Kasumi-1 (cell line): ENCODE measurements around the gene KCNJ18.
"Not testable (repeated sequence)": the region's sequence is repeated elsewhere in the genome, so short reads cannot be mapped to it uniquely, and the experiment has no call there.

Source experiments
- DNase-seq, 2 experiments: peaks; one replicate each; lab custom pipeline; 2025; lab: John Stamatoyannopoulos, UW

Gene KCNJ18

GRCh38 chr17:21671437-21671836 lies 20.9 kb upstream of the KCNJ18 start:
- DNase-seq, result not testable (repeated sequence)

DNA sequence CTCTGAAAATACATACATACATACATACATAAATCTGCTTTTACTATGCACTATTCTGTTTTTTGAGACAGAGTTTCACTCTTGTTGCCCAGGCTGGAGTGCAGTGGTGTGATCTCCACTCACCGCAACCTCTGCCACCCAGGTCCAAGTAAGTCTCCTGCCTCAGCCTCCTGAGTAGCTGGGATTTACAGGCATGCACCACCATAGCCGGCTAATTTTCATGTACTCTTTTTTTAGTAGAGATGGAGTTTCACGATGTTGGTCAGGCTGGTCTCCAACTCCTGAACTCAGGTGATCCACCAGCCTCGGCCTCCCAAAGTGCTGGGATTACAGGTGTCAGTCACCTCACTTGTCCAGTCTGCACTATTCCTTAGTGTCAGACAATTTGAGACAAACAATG lies 20.5 kb upstream of the KCNJ18 start:
- DNase-seq, result not testable (repeated sequence)

- DNase-seq, result not testable (repeated sequence)
These were observed 18.7 kb upstream of the KCNJ18 start for GRCh38 chr17:21673451-21674241.

- DNase-seq, result no peak
These were observed 18.0 kb upstream of the KCNJ18 start for GRCh38 chr17:21674242-21674731.

DNA sequence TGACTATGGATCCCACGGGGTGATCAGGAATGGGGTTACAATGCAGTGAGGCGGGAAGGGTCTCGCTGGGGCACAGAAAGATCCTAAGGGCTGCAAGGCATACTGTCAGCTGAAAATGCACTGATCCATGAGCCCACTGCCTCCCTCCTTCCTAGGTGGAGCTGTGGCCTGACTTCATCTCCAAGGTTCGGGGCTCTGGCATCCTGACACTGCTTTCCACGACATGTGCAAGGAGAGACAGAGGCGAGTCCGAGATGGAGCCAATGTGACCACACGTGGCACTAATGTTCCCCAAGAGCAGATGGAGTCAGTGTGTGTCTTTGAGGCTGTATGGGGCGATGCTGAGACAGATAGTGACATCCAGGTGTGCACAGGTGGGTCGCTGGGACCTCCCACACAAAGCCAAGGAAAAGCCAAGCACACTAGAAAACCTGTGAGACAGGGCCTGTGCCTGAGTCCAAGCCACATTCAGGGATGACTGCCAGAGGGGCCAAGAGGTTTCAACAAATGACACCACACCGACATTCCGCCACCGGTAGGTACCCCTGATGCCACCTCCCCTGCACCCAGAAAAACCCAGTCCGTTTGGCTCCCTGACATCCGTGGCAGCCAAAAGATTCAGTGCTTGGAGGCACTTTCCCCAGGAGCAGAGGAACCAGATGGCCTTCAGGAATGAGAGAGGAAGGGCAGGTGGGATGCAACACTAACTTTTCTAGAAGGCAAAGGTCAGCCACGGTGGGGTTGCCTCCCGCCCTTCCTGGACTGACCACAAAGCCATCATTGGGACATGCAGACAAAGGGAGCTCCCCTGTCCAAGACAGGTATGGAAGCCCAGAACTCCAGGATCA lies 17.2 kb upstream of the KCNJ18 start:
- not testable (repeated sequence) for DNase-seq

DNA sequence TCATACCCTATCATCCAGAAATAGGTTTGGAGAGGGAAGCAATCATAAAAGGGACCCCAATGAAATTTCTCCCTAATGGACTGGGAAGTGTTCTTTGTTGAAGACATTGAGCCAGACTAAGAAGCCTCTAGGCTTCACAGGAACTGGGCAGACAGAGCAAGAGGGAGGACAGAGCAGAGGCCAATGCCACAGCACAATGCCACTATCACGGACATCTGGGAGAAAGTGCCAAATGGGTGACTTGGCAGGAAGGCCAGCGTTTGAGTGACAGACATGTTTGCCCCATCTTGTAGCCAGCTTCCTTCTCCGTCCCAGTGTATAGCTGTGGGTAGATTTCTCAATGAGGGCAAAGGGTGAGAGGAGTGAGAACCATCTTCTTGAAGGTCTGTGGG lies 16.6 kb upstream of the KCNJ18 start:
- DNase-seq, result not testable (repeated sequence)

DNA sequence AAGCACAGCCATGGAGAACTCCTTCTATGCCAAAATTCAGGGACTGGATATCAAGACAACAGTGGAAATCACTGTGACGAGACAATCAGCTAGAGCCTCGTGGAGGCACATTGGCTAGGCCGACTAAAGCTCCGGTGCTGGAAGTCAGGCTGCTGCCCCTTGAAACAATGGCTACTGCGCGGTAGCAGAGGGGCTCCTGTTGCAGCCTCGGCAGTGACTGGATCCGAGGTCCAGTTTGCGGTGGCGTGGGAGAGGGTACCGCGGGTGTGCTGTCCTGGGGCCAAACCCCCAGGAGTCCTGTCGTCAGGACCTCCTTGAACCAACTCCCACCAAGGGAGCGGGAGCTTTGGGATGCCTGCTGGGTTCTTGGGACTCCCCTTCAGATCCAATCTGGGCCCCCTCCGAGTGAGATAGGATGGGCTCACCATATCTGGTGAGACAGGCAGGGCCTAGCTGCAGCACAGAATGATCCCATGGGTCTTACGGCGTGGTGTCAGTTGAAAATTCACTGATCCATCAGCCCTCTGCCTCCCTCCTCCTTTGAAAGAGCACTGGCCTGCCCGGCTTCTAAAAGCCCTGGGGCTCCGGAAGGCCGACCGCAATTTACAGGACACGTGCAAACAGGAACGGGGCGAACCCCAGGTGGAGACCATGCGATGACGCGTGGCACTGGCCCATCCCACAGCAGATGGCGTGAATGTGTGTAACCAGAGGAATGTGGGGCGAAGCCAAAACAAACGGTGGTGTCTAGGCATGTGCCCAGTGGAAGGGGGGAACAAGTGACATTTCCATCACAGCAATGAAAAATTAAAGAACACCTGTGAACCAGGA lies 15.8 kb upstream of the KCNJ18 start:
- DNase-seq, result no peak

DNA sequence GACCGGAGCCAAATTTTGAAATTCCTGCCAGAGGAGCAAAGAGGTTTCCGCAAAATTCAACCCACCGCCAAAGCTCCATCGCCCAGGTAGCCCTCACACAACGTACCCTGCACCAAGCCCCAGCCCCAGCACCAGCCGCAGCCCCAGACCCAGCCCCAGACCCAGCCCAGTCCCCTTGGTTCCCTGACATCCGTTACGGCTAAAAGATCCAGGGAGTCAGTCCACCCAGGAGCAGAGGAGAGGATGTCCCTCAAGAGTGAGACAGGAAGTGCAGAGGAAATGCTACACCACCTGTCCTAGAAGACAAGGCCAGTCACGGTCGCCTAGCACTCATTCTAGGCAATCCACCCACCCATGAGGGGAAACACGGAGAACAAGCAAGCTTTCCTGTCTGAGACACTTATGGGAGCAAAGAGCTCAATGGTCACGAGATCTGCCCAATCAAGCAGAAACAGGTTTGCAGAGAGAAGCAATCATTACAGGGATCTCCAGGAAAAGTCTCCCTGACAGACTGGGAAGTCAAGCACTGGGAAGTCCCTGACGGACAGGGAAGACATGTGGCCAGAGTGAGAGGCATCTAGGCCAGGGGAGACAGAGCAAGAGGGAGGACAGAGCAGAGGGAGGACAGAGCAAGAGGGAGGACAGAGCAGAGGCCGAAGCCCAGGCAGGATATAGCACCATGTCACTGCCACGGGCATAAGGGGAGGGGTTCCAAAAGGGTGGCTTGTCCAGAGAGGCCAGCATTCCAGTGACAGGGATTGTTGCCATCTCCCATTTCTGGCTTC lies 15.0 kb upstream of the KCNJ18 start:
- no peak for DNase-seq

- DNase-seq, result no peak
These were observed 14.4 kb upstream of the KCNJ18 start for GRCh38 chr17:21677911-21678310.

DNA sequence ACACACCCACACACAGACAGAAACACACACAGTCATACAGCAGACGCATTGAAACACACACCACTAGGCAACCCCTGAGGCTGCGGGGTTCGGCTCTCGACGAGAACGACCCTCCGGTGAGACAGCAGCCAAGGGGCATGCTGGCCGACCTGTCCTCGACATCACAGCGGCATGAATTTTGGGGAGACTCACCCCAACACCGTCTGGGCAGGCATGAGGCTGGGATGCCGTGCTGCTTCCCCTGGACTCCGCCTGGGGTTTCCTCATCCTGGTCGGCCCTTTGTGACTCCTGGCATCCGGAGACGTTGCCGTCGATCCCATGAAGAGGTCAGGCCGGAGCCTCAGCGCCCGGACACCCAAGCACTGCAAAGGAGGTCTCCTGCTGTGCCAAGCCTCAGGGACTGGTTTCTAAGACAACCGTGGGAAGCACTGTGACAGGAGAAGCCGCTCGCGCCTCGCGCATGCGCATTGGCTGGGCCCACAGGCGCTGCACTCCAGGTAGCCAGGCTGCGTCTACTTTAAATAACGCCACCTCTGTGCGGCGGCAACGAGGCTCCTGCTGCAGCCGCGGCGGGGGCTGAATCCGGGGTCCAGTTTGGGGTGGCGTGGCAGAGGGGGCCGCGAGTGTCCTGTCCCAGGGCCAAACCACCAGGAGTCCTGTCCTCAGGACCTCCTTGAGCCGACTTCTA lies 13.8 kb upstream of the KCNJ18 start:
- DNase-seq, result no peak

DNA sequence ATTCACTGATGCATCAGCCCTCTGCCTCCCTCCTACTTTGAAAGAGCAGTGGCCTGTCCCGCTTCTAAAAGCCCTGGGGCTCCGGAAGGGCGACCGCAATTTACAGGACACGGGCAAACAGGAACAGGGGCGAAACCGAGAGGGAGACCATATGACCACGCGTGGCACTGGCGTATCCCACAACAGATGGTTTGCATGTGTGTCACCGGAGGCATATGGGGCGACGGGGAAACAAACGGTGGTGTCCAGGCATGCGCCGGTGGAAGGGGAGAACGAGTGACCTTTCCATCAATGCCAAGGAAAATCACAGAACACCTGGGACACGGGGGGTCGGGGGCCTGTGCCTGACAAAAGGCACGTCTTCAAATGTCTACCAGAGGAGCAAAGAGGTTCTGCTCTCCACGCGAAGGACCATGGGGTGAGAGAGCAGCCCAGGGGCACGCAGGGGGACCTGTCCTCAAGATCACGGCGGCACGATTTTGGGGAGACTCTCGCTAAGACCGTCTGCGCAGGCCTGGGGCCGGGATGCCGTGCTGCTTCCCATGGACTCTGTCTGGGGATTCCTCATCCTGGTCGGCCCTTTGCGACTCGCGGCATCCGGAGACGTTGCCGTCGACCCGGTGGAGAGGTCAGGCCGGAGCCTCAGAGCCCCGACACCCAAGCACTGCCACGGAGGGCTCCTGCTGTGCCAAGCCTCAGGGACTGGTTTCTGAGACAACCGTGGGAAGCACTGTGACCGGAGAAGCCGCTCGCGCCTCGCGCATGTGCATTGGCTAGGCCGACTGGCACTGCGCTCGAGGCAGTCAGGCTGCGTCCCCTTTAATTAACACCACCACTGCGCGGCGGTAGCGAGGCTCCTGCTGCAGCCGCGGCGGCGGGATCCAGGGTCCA lies 12.8 kb upstream of the KCNJ18 start:
- no peak for DNase-seq

- no peak for DNase-seq
These were observed 12.0 kb upstream of the KCNJ18 start for GRCh38 chr17:21680366-21680765.

- DNase-seq, result not testable (repeated sequence)
These were observed 11.4 kb upstream of the KCNJ18 start for GRCh38 chr17:21680850-21681351.

- DNase-seq, result not testable (repeated sequence)
These were observed 10.7 kb upstream of the KCNJ18 start for GRCh38 chr17:21681576-21681975.

GRCh38 chr17:21682130-21682529 lies 10.2 kb upstream of the KCNJ18 start:
- DNase-seq, result not testable (repeated sequence)

GRCh38 chr17:21683142-21683712 lies 9.1 kb upstream of the KCNJ18 start:
- DNase-seq, result not testable (repeated sequence)

GRCh38 chr17:21683897-21684296 lies 8.4 kb upstream of the KCNJ18 start:
- not testable (repeated sequence) for DNase-seq

GRCh38 chr17:21684384-21684783 lies 7.9 kb upstream of the KCNJ18 start:
- not testable (repeated sequence) for DNase-seq
